ENCODE measurements around the gene TMCO2. TPM values are rescaled to one million over a fixed set of nuclear protein-coding genes. Genes with fewer than 3 reads are reported as not detected.

TMCO2 gene
- total RNA-seq, 2 donors from 2014 or later = not detected

- Mint-ChIP-seq H3K27ac (no peak overlapping the region), H3K36me3 (peaks cover 32% of the 10 kb centered on the region)
Observed at GRCh38 chr1:40266786-40267535, 19.2 kb downstream of the TMCO2 start.

GRCh38 chr1:40267767-40268187 is 20.0 kb downstream of the TMCO2 start:
- H3K27ac Mint-ChIP-seq = no peak overlapping the region
- no peak overlapping the region for H3K4me3 Mint-ChIP-seq
- H3K4me1 Mint-ChIP-seq (ENCODE audit: low read depth in 2 of 2) = peaks cover 13 to 27% of the 10 kb centered on the region in 2 donors

More at GRCh38 chr1:40266786-40267535, 19.2 kb downstream of the TMCO2 start:
- ATAC-seq = no peak
- no peaks in the 10 kb centered on the region for H3K9me3 Mint-ChIP-seq
- DNase-seq (ENCODE audit: low spot score) = no peak
- H3K4me3 Mint-ChIP-seq = no peak overlapping the region
- no peaks in the 10 kb centered on the region for H3K27me3 Mint-ChIP-seq
- H3K4me1 Mint-ChIP-seq (ENCODE audit: low read depth in 2 of 2) = peaks cover 15 to 26% of the 10 kb centered on the region in 2 donors

GRCh38 chr1:40268211-40268610 is 20.5 kb downstream of the TMCO2 start:
- DNase-seq (ENCODE audit: low spot score) (no peak), ATAC-seq (no peak)
- no peaks in the 10 kb centered on the region for H3K27me3 Mint-ChIP-seq
- H3K36me3 Mint-ChIP-seq = peaks cover 30% of the 10 kb centered on the region
- no peak overlapping the region for H3K27ac Mint-ChIP-seq
- no peak overlapping the region for H3K4me3 Mint-ChIP-seq
- H3K4me1 Mint-ChIP-seq (ENCODE audit: low read depth in 2 of 2) = peaks cover 12 to 26% of the 10 kb centered on the region in 2 donors
- no peaks in the 10 kb centered on the region for H3K9me3 Mint-ChIP-seq

More at GRCh38 chr1:40267767-40268187, 20.0 kb downstream of the TMCO2 start:
- H3K27me3 Mint-ChIP-seq = no peaks in the 10 kb centered on the region
- H3K9me3 Mint-ChIP-seq = no peaks in the 10 kb centered on the region
- ATAC-seq (no peak), DNase-seq (ENCODE audit: low spot score) (no peak)
- H3K36me3 Mint-ChIP-seq = peaks cover 32% of the 10 kb centered on the region

GRCh38 chr1:40270152-40270834 is 22.6 kb downstream of the TMCO2 start:
- Mint-ChIP-seq H3K27me3 (no peaks in the 10 kb centered on the region), H3K4me1 (ENCODE audit: low read depth in 2 of 2) (peaks cover 18 to 30% of the 10 kb centered on the region in 2 donors), H3K36me3 (peaks cover 32% of the 10 kb centered on the region), H3K27ac (peak overlapping the region; percentile 73 to 85), H3K9me3 (no peaks in the 10 kb centered on the region), H3K4me3 (peak overlapping the region; percentile 81)
- peak; percentile 75 to 95 for ATAC-seq
- no peak for DNase-seq (ENCODE audit: low spot score)

GRCh38 chr1:40272653-40273213 is 25.0 kb downstream of the TMCO2 start:
- Mint-ChIP-seq H3K27ac (peak overlapping the region; percentile 18 to 84), H3K27me3 (no peaks in the 10 kb centered on the region), H3K4me1 (ENCODE audit: low read depth in 2 of 2) (peaks cover 18 to 35% of the 10 kb centered on the region in 2 donors), H3K4me3 (peak overlapping the region; percentile 21), H3K36me3 (peaks cover 38% of the 10 kb centered on the region), H3K9me3 (no peaks in the 10 kb centered on the region)
- DNase-seq (ENCODE audit: low spot score) (no peak), ATAC-seq (no peak)

- Mint-ChIP-seq H3K9me3 (no peaks in the 10 kb centered on the region), H3K36me3 (peaks cover 38% of the 10 kb centered on the region), H3K4me3 (no peak overlapping the region), H3K27ac (no peak overlapping the region), H3K4me1 (ENCODE audit: low read depth in 2 of 2) (peaks cover 18 to 35% of the 10 kb centered on the region in 2 donors), H3K27me3 (no peaks in the 10 kb centered on the region)
- DNase-seq (ENCODE audit: low spot score) (no peak), ATAC-seq (no peak)
Observed at GRCh38 chr1:40273547-40274166, 25.9 kb downstream of the TMCO2 start.

GRCh38 chr1:40274331-40274730 is 26.6 kb downstream of the TMCO2 start:
- Mint-ChIP-seq H3K27me3 (no peaks in the 10 kb centered on the region), H3K27ac (peak overlapping the region in 1 of 2 donors; percentile 4), H3K4me3 (no peak overlapping the region), H3K4me1 (ENCODE audit: low read depth in 2 of 2) (peaks cover 18 to 35% of the 10 kb centered on the region in 2 donors), H3K9me3 (no peaks in the 10 kb centered on the region), H3K36me3 (peaks cover 38% of the 10 kb centered on the region)
- no peak for ATAC-seq
- no peak for DNase-seq (ENCODE audit: low spot score)

GRCh38 chr1:40276122-40276521 is 28.4 kb downstream of the TMCO2 start:
- H3K27ac Mint-ChIP-seq = no peak overlapping the region
- no peaks in the 10 kb centered on the region for H3K9me3 Mint-ChIP-seq
- H3K4me1 Mint-ChIP-seq (ENCODE audit: low read depth in 2 of 2) = peaks cover 8 to 21% of the 10 kb centered on the region in 2 donors
- H3K36me3 Mint-ChIP-seq = peaks cover 36% of the 10 kb centered on the region
- no peak overlapping the region for H3K4me3 Mint-ChIP-seq
- ATAC-seq (no peak), DNase-seq (ENCODE audit: low spot score) (no peak)
- H3K27me3 Mint-ChIP-seq = no peaks in the 10 kb centered on the region

- no peak for DNase-seq (ENCODE audit: low spot score)
- Mint-ChIP-seq H3K27ac (no peak overlapping the region), H3K36me3 (peaks cover 10% of the 10 kb centered on the region), H3K27me3 (no peaks in the 10 kb centered on the region), H3K4me1 (ENCODE audit: low read depth in 2 of 2) (no peaks in the 10 kb centered on the region), H3K9me3 (no peaks in the 10 kb centered on the region), H3K4me3 (no peak overlapping the region)
- ATAC-seq = no peak
Observed at GRCh38 chr1:40281853-40282252, 34.1 kb downstream of the TMCO2 start.

- no peak for ATAC-seq
- H3K4me1 Mint-ChIP-seq (ENCODE audit: low read depth in 2 of 2) = peaks cover 0 to 2% of the 10 kb centered on the region in 2 donors
- H3K36me3 Mint-ChIP-seq = peaks cover 19% of the 10 kb centered on the region
- no peaks in the 10 kb centered on the region for H3K27me3 Mint-ChIP-seq
- no peaks in the 10 kb centered on the region for H3K9me3 Mint-ChIP-seq
- no peak overlapping the region for H3K4me3 Mint-ChIP-seq
- peak overlapping the region in 1 of 2 donors; percentile 57 for H3K27ac Mint-ChIP-seq
- no peak for DNase-seq (ENCODE audit: low spot score)
Observed at GRCh38 chr1:40291293-40291692, 43.6 kb downstream of the TMCO2 start.

GRCh38 chr1:40299366-40300248 is 51.9 kb downstream of the TMCO2 start:
- Mint-ChIP-seq H3K27me3 (no peaks in the 10 kb centered on the region), H3K4me1 (ENCODE audit: low read depth in 2 of 2) (no peaks in the 10 kb centered on the region), H3K9me3 (no peaks in the 10 kb centered on the region), H3K36me3 (no peaks in the 10 kb centered on the region), H3K27ac (no peak overlapping the region), H3K4me3 (no peak overlapping the region)
- no peak for DNase-seq (ENCODE audit: low spot score)
- ATAC-seq = peak in 1 of 2 donors; percentile 16

GRCh38 chr1:40300249-40300567 is 52.5 kb downstream of the TMCO2 start:
- Mint-ChIP-seq H3K4me1 (ENCODE audit: low read depth in 2 of 2) (no peaks in the 10 kb centered on the region), H3K36me3 (no peaks in the 10 kb centered on the region), H3K9me3 (no peaks in the 10 kb centered on the region), H3K27ac (no peak overlapping the region), H3K27me3 (no peaks in the 10 kb centered on the region), H3K4me3 (no peak overlapping the region)
- ATAC-seq (no peak), DNase-seq (ENCODE audit: low spot score) (no peak)

- no peak overlapping the region for H3K4me3 Mint-ChIP-seq
- H3K36me3 Mint-ChIP-seq = no peaks in the 10 kb centered on the region
- DNase-seq (ENCODE audit: low spot score) = no peak
- H3K27me3 Mint-ChIP-seq = no peaks in the 10 kb centered on the region
- no peaks in the 10 kb centered on the region for H3K4me1 Mint-ChIP-seq (ENCODE audit: low read depth in 2 of 2)
- H3K9me3 Mint-ChIP-seq = no peaks in the 10 kb centered on the region
- no peak overlapping the region for H3K27ac Mint-ChIP-seq
- ATAC-seq = no peak
Observed at GRCh38 chr1:40300651-40301050, 52.9 kb downstream of the TMCO2 start.

Data from natural killer cell treated with Interleukin-12 subunit alpha and Interleukin-12 subunit beta and Interleukin-15 and Interleukin-18, amount 100 ng/mL, for 72 hours (primary cell).